ENCODE results near the gene AMACR. TPM values are rescaled to one million over a fixed set of nuclear protein-coding genes. Genes with fewer than 3 reads are reported as not detected.

Gene AMACR
- total and polyA plus RNA-seq, 2 donors from 2014 or later: 155 to 291 TPM

DNA sequence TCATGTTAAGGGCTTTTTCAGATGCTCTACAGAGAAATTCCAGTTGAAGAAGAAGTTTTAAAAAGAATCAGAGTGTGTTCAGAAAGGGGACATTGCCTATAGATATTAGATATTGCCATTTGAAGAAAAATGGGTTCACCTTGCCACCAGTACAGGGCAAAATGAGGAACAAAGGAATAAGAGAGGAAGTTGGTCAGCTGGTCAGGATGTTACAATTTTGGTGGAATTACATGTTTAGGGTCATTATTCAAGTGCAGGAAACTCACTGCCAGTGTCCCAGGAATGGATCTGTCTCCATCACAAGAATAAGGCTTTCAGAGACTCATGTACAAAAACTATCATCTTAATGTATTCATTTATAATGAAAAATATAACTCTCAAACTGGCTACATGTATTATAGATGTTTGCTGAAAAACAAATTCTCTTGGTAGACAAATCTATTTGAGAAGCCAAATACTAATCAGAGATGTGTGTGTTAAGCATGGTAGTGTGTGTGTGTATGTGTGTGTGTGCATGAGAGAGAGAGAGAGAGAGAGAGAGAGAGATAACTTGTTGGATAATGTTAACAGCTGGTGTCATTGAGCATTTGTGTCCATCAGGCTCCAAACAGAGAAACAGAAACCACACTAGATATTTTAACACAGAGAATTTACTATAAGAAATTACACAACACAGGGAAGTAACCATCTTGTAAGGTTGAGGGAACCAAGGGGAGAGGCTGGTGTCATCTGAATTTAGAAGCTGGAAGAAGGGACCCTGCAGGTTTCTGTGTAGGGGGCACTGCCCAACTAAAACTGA lies 40.1 kb upstream of the AMACR start:
- TF ChIP-seq, protein P1, sequence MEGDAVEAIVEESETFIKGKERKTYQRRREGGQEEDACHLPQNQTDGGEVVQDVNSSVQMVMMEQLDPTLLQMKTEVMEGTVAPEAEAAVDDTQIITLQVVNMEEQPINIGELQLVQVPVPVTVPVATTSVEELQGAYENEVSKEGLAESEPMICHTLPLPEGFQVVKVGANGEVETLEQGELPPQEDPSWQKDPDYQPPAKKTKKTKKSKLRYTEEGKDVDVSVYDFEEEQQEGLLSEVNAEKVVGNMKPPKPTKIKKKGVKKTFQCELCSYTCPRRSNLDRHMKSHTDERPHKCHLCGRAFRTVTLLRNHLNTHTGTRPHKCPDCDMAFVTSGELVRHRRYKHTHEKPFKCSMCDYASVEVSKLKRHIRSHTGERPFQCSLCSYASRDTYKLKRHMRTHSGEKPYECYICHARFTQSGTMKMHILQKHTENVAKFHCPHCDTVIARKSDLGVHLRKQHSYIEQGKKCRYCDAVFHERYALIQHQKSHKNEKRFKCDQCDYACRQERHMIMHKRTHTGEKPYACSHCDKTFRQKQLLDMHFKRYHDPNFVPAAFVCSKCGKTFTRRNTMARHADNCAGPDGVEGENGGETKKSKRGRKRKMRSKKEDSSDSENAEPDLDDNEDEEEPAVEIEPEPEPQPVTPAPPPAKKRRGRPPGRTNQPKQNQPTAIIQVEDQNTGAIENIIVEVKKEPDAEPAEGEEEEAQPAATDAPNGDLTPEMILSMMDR (IDR thresholded peaks at IDR 0.05; ENCODE audit: borderline replicate concordance, extremely low read depth, insufficient read depth): no peak
- H3K27ac ChIP-seq (ENCODE audit: low read depth in 2 of 2, low read length in 2 of 2): no peak overlapping the region
- no peak overlapping the region for H3K9ac ChIP-seq (ENCODE audit: low read length in 3 of 3)
- peaks cover 0 to 2% (median 0%) of the 10 kb centered on the region in 3 donors for H3K36me3 ChIP-seq (ENCODE audit: control insufficient read depth in 2 of 3, insufficient read depth in 3 of 3, low read length in 3 of 3)
- peaks cover 4 to 8% (median 5%) of the 10 kb centered on the region in 3 donors for H3K4me1 ChIP-seq (ENCODE audit: control insufficient read depth in 2 of 3, insufficient read depth in 2 of 3, low read depth in 1 of 3, low read length in 3 of 3)
- H3K4me3 ChIP-seq (ENCODE audit: low read length in 3 of 3): no peak overlapping the region
- H3K27me3 ChIP-seq (ENCODE audit: control insufficient read depth, insufficient read depth, low read length): no peaks in the 10 kb centered on the region
- H3K9me3 ChIP-seq (ENCODE audit: control insufficient read depth in 2 of 3, insufficient read depth in 1 of 3, low read length in 3 of 3): no peaks in the 10 kb centered on the region
- intact Hi-C loops (cut with DNase I): no loop called here
- DNase-seq (no peak), FAIRE-seq (no peak)

DNA sequence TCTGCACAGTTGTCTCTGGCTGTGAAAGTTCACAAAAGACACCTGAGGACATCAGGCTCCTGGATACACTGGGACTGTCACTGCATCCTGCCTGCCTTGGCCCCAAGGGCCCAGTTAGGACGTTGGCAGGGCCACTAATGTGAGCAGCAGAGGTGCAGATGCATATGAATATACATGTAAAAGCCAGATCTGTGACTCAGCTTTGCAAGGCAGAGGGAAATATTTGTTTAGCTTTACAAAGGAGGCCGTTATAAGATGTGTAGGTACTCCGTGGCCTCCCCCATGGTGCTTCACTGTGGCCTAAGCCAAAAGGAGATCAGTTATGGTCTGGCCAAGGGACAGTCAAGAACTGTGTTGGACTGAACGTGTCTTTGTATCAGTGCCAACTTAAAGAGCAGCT lies 39.3 kb upstream of the AMACR start:
- DNase-seq (no peak), FAIRE-seq (no peak)
- TF ChIP-seq, protein P1 (IDR thresholded peaks at IDR 0.05; ENCODE audit: borderline replicate concordance, extremely low read depth, insufficient read depth): no peak
- no peak overlapping the region for H3K27ac ChIP-seq (ENCODE audit: low read depth in 2 of 2, low read length in 2 of 2)
- no peaks in the 10 kb centered on the region for H3K27me3 ChIP-seq (ENCODE audit: control insufficient read depth, insufficient read depth, low read length)
- H3K9me3 ChIP-seq (ENCODE audit: control insufficient read depth in 2 of 3, insufficient read depth in 1 of 3, low read length in 3 of 3): no peaks in the 10 kb centered on the region
- no peak overlapping the region for H3K9ac ChIP-seq (ENCODE audit: low read length in 3 of 3)
- no peak overlapping the region for H3K4me3 ChIP-seq (ENCODE audit: low read length in 3 of 3)
- peaks cover under 1 to 8% (median 4%) of the 10 kb centered on the region in 3 donors for H3K4me1 ChIP-seq (ENCODE audit: control insufficient read depth in 2 of 3, insufficient read depth in 2 of 3, low read depth in 1 of 3, low read length in 3 of 3)
- peaks cover 0 to 2% (median 0%) of the 10 kb centered on the region in 3 donors for H3K36me3 ChIP-seq (ENCODE audit: control insufficient read depth in 2 of 3, insufficient read depth in 3 of 3, low read length in 3 of 3)
- intact Hi-C loops (cut with DNase I): no loop called here

DNA sequence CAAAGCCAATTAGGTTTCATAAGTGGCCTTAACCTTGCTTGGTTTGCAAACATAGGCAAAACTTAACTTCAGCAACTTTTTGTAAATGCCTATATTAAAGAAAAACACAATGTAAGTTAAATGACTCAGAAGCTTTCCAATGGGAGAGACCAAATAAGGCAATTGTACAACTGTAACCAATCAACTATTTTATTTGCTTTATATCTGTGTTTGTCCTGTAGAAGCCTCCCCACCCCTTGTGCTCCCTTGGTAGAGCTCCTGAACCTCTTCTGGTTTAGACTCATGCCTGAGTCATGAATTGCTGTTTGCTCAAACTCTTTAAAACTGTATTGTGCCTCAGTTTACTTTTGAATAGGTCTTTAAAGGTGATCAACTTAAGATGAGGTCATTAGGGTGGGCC lies 38.1 kb upstream of the AMACR start:
- FAIRE-seq (no peak), DNase-seq (no peak)
- no peaks in the 10 kb centered on the region for H3K27me3 ChIP-seq (ENCODE audit: control insufficient read depth, insufficient read depth, low read length)
- H3K9me3 ChIP-seq (ENCODE audit: control insufficient read depth in 2 of 3, insufficient read depth in 1 of 3, low read length in 3 of 3): no peaks in the 10 kb centered on the region
- H3K4me1 ChIP-seq (ENCODE audit: control insufficient read depth in 2 of 3, insufficient read depth in 2 of 3, low read depth in 1 of 3, low read length in 3 of 3): peaks cover 4 to 8% (median 4%) of the 10 kb centered on the region in 3 donors
- H3K9ac ChIP-seq (ENCODE audit: low read length in 3 of 3): no peak overlapping the region
- intact Hi-C loops (cut with DNase I): no loop called here
- H3K4me3 ChIP-seq (ENCODE audit: low read length in 3 of 3): no peak overlapping the region
- TF ChIP-seq, protein P1 (IDR thresholded peaks at IDR 0.05; ENCODE audit: borderline replicate concordance, extremely low read depth, insufficient read depth): no peak
- H3K27ac ChIP-seq (ENCODE audit: low read depth in 2 of 2, low read length in 2 of 2): no peak overlapping the region
- H3K36me3 ChIP-seq (ENCODE audit: control insufficient read depth in 2 of 3, insufficient read depth in 3 of 3, low read length in 3 of 3): peaks cover 0 to 2% (median 0%) of the 10 kb centered on the region in 3 donors
